ENCODE data around the gene GABRG3.
"Not testable (repeated sequence)": the region's sequence is repeated elsewhere in the genome, so short reads cannot be mapped to it uniquely, and the experiment has no call there.

The GABRG3 gene

GRCh38 chr15:27365456-27365855 lies 394.5 kb downstream of the GABRG3 start:
- Histone ChIP-seq H3K27me3 (ENCODE audit: insufficient read depth, poor library complexity, severe bottlenecking) (no peaks in the 10 kb centered on the region), H3K4me3 (replicated peaks; ENCODE audit: insufficient read depth, low read length) (no peak overlapping the region), H3K27ac (replicated peaks) (no peak overlapping the region)
- no peak for TF ChIP-seq POLR2AphosphoS5 (IDR thresholded peaks at IDR 0.05; ENCODE audit: low read depth)
- TF ChIP-seq, protein P1, sequence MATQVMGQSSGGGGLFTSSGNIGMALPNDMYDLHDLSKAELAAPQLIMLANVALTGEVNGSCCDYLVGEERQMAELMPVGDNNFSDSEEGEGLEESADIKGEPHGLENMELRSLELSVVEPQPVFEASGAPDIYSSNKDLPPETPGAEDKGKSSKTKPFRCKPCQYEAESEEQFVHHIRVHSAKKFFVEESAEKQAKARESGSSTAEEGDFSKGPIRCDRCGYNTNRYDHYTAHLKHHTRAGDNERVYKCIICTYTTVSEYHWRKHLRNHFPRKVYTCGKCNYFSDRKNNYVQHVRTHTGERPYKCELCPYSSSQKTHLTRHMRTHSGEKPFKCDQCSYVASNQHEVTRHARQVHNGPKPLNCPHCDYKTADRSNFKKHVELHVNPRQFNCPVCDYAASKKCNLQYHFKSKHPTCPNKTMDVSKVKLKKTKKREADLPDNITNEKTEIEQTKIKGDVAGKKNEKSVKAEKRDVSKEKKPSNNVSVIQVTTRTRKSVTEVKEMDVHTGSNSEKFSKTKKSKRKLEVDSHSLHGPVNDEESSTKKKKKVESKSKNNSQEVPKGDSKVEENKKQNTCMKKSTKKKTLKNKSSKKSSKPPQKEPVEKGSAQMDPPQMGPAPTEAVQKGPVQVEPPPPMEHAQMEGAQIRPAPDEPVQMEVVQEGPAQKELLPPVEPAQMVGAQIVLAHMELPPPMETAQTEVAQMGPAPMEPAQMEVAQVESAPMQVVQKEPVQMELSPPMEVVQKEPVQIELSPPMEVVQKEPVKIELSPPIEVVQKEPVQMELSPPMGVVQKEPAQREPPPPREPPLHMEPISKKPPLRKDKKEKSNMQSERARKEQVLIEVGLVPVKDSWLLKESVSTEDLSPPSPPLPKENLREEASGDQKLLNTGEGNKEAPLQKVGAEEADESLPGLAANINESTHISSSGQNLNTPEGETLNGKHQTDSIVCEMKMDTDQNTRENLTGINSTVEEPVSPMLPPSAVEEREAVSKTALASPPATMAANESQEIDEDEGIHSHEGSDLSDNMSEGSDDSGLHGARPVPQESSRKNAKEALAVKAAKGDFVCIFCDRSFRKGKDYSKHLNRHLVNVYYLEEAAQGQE (IDR thresholded peaks at IDR 0.05; ENCODE audit: insufficient replicate concordance, low read depth) = no peak
- no peak for TF ChIP-seq CTCF (IDR thresholded peaks at IDR 0.05; ENCODE audit: insufficient read depth, low read length)
- DNase-seq (ENCODE audit: low read depth in 1 of 2, low spot score in 1 of 2) = no peak

DNA sequence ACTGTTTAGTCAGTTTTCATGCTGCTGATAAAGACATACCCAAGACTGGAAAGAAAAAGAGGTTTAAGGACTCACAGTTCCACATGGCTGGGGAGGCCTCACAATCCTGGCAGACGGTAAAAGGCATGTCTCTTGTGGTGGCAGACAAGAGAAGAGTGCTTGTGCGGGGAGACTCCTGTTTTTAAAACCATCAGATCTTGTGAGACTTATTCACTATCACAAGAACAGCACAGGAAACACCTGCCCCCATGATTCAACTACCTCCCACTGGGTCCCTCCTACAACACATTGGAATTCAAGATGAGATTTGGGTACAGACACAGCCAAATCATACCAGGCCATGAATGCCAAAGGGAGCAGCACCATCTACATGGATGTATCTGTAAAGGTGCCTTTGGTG lies 406.4 kb downstream of the GABRG3 start:
- H3K27ac ChIP-seq (replicated peaks) = not testable (repeated sequence)

GRCh38 chr15:27382361-27383025 lies 411.5 kb downstream of the GABRG3 start:
- no peak for DNase-seq (ENCODE audit: low read depth in 1 of 2, low spot score in 1 of 2)
- TF ChIP-seq SPI1 (IDR thresholded peaks at IDR 0.05; ENCODE audit: borderline replicate concordance, low read depth) (no peak), CTCF (IDR thresholded peaks at IDR 0.05; ENCODE audit: insufficient read depth, low read length) (no peak), GABPA (IDR thresholded peaks at IDR 0.05; ENCODE audit: low read depth) (no peak), POLR2AphosphoS5 (IDR thresholded peaks at IDR 0.05; ENCODE audit: low read depth) (no peak)
- TF ChIP-seq, protein P1 (IDR thresholded peaks at IDR 0.05; ENCODE audit: insufficient replicate concordance, low read depth) = no peak
- no peak overlapping the region for H3K4me3 ChIP-seq (replicated peaks; ENCODE audit: insufficient read depth, low read length)
- H3K27ac ChIP-seq (replicated peaks) = no peak overlapping the region
- no peaks in the 10 kb centered on the region for H3K27me3 ChIP-seq (ENCODE audit: insufficient read depth, poor library complexity, severe bottlenecking)

More for the DNA sequence above, 406.4 kb downstream of the GABRG3 start:
- not testable (repeated sequence) for H3K27me3 ChIP-seq (ENCODE audit: insufficient read depth, poor library complexity, severe bottlenecking); H3K4me3 ChIP-seq (replicated peaks; ENCODE audit: insufficient read depth, low read length); DNase-seq (ENCODE audit: low read depth in 1 of 2, low spot score in 1 of 2)

DNA sequence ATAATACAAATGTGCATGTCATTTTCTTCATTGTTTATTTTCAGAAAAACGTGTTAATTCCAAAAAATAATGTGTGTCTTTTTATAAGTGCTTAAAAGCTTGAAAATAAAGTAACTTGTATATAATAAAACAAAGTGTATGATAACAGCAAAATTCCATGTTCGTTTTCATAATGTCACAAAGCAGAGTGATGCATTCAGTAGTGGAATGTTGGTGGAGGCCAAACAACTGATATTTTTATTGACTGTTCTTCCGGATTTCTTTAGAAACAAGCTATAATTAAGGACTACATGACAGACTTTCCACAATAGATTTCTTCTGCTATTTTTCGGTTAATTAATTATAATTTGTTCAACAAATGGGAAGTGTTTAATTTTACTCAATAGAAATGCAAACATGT lies 412.7 kb downstream of the GABRG3 start:
- no peak for DNase-seq (ENCODE audit: low read depth in 1 of 2, low spot score in 1 of 2)
- no peak overlapping the region for H3K4me3 ChIP-seq (replicated peaks; ENCODE audit: insufficient read depth, low read length)
- TF ChIP-seq CTCF (IDR thresholded peaks at IDR 0.05; ENCODE audit: insufficient read depth, low read length) = no peak
- TF ChIP-seq, protein P1 (IDR thresholded peaks at IDR 0.05; ENCODE audit: insufficient replicate concordance, low read depth) = no peak
- TF ChIP-seq GABPA (IDR thresholded peaks at IDR 0.05; ENCODE audit: low read depth) = no peak
- no peak for TF ChIP-seq SPI1 (IDR thresholded peaks at IDR 0.05; ENCODE audit: borderline replicate concordance, low read depth)
- no peak for TF ChIP-seq POLR2AphosphoS5 (IDR thresholded peaks at IDR 0.05; ENCODE audit: low read depth)
- no peak overlapping the region for H3K27ac ChIP-seq (replicated peaks)
- H3K27me3 ChIP-seq (ENCODE audit: insufficient read depth, poor library complexity, severe bottlenecking) = no peaks in the 10 kb centered on the region

Data from HL-60 (cell line).